Left colon (tissue), 2 donors: ENCODE results near the gene GSG1L. TPM values are rescaled to one million over a fixed set of nuclear protein-coding genes. Genes with fewer than 3 reads are reported as not detected.

Source experiments
- ATAC-seq: fragments of 200-7000 bp; cut with Tn5 transposase; one replicate; pipeline ENCODE4 v1.9.1; 2020; ENCODE audit warnings: mild to moderate bottlenecking, moderate library complexity
- DNase-seq, 2 donors: peaks; one replicate each; pipeline ENCODE4 v3.0.0-alpha.2; 2020
- intact Hi-C, 2 donors: fragments of 100-400 bp; cut with DNase I in 1 of 2; cut with micrococcal nuclease in 1 of 2; formaldehyde crosslinking; loops; one replicate each; pipeline versions ENCODE4 v1.11.2 to v1.14.0; 2022; cut with DNase I, micrococcal nuclease
- long read RNA-seq: library from polyadenylated mRNA; unstranded; transcript quantifications from one replicate; pipeline ENCODE4 v2.0.0, GENCODE V29; 2021
- total RNA-seq, 2 donors: library from RNA; stranded (reverse); fragmentation: NEBNext Ultra II Directional; extraction: Animal tissue kit (Norgen Biotek cat#: 25700); gene quantifications; one replicate each; pipeline ENCODE4 v1.2.1, GENCODE V29; 2021
- donor health status: DM: no; HTN: no; CAD: no.
- donor health status: DM: yes; HTN: yes; CAD: no.

GSG1L gene
- total RNA-seq = under 1 TPM in 1 of 2 donors, not detected in 1; 0.17 TPM
- long read RNA-seq = 0 reads

GRCh38 chr16:28063591-28064061 lies at the start of gene GSG1L:
TSS of gene GSG1L (minus strand) at chr16:28063714. CDS start at chr16:28063424, 290 bp downstream.
- intact Hi-C loops = no loop called here

GRCh38 chr16:28112908-28113307 lies 49.4 kb upstream of the GSG1L start:
- no peak for ATAC-seq
- DNase-seq = no peak
- intact Hi-C loops = no loop called here

More at GRCh38 chr16:28063591-28064061, at the start of gene GSG1L:
- no peak for ATAC-seq
- DNase-seq = no peak

- no peak for ATAC-seq
Measured at GRCh38 chr16:28110977-28111376, 47.5 kb upstream of the GSG1L start.

GRCh38 chr16:28110479-28110878 lies 47.0 kb upstream of the GSG1L start:
- intact Hi-C loops = no loop called here
- peak in 1 of 2 donors; percentile 19 for DNase-seq

More at GRCh38 chr16:28110977-28111376, 47.5 kb upstream of the GSG1L start:
- no peak for DNase-seq
- intact Hi-C loops = no loop called here

GRCh38 chr16:28110074-28110473 lies 46.6 kb upstream of the GSG1L start:
- intact Hi-C loops = no loop called here
- DNase-seq (peak in 1 of 2 donors; percentile 7), ATAC-seq (no peak)

More at GRCh38 chr16:28110479-28110878, 47.0 kb upstream of the GSG1L start:
- no peak for ATAC-seq

- DNase-seq (peak in 1 of 2 donors; percentile 22), ATAC-seq (no peak)
- intact Hi-C loops = no loop called here
Measured at GRCh38 chr16:28108590-28109247, 45.2 kb upstream of the GSG1L start.

- intact Hi-C loops = no loop called here
- peak in 1 of 2 donors; percentile 2 for DNase-seq
- no peak for ATAC-seq
Measured at GRCh38 chr16:28107232-28107631, 43.7 kb upstream of the GSG1L start.

- ATAC-seq (no peak), DNase-seq (peak in 1 of 2 donors; percentile 10)
- intact Hi-C loops = no loop called here
Measured at GRCh38 chr16:28106467-28107215, 43.1 kb upstream of the GSG1L start.

- no peak for ATAC-seq
- no peak for DNase-seq
- intact Hi-C loops = no loop called here
Measured at GRCh38 chr16:28105954-28106353, 42.4 kb upstream of the GSG1L start.

GRCh38 chr16:28105297-28105696 lies 41.8 kb upstream of the GSG1L start:
- peak; percentile 68 for ATAC-seq

GRCh38 chr16:28104404-28104803 lies 40.9 kb upstream of the GSG1L start:
- DNase-seq (no peak), ATAC-seq (no peak)
- intact Hi-C loops = no loop called here

More at GRCh38 chr16:28105297-28105696, 41.8 kb upstream of the GSG1L start:
- no peak for DNase-seq
- intact Hi-C loops = no loop called here

GRCh38 chr16:28103516-28104170 lies 40.1 kb upstream of the GSG1L start:
- intact Hi-C loops = no loop called here
- DNase-seq (no peak), ATAC-seq (no peak)

- DNase-seq (no peak), ATAC-seq (no peak)
- intact Hi-C loops = no loop called here
Measured at GRCh38 chr16:28101533-28101890, 38.0 kb upstream of the GSG1L start.

- intact Hi-C loops = no loop called here
- DNase-seq (no peak), ATAC-seq (no peak)
Measured at GRCh38 chr16:28100810-28101532, 37.5 kb upstream of the GSG1L start.

GRCh38 chr16:28098959-28099945 lies 35.7 kb upstream of the GSG1L start:
- intact Hi-C loops = no loop called here
- no peak for DNase-seq
- no peak for ATAC-seq

- intact Hi-C loops = no loop called here
- DNase-seq (no peak), ATAC-seq (no peak)
Measured at GRCh38 chr16:28098171-28098958, 34.9 kb upstream of the GSG1L start.
